HG03135 (cell line): ENCODE results near the gene EEA1.

Experiments used
- ATAC-seq: cut with Tn5 transposase; IDR thresholded peaks from one replicate; pipeline ENCODE4 v1.9.1; 2021; ENCODE audit warnings: mild to moderate bottlenecking, moderate library complexity; ENCODE audit not compliant: unreplicated experiment

Gene EEA1

DNA sequence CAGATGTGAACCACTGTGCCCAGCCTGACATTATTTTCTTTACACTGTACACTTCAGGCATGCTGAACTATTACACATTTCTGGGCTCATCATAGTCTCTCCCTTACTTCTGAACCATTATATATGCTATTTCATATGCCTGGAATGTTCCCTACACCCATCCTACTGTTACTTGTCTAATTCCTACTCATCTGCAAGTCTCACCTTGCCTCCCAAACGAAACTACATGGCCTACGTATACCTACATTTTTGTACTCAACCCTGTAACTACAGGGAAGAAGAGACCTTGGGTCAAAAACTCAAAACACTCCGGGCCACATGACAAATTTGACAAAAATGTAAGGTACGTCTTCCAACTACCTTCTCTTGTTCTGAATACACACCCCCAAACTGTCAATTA is 9.5 kb upstream of the EEA1 start:
- ATAC-seq: no peak

DNA sequence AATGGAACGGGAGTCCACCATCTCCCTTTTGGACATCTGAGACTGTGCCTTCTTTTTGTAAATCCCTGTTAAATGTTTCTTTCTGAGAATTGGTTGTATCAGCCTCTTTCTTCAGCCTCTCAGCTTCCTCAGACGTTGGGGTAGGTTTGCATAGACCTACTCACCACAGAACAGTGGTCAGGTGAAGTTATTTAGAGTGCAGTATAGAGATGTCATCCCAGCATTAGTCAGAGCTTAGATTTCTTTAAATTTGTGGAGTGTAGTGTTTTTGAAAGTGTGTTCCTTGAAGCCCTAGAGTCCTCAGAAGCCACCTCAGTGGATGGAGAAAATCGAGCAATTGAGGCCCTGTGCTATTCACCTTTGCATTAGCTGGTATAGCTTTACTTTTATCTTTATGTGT is 8.9 kb upstream of the EEA1 start:
- ATAC-seq: no peak

DNA sequence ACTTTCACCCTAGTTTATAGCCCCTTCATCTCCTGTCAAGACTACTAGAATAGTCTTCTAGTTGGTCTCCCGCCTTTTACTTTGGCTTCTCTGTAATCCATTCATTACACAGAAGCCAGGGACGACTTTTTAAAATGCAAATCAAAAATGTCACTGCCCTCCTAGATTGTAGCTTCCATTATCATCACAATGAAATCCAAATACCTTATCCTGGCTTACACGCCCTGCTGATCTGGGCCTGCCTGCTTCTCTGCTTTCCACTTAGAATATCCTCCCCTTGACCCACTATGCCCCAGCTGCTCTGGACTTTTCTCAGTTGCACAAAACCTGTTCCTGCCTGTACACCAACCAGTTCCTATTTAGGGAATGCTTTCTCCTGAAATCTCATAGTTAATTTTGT is 4.5 kb upstream of the EEA1 start:
- no peak for ATAC-seq

DNA sequence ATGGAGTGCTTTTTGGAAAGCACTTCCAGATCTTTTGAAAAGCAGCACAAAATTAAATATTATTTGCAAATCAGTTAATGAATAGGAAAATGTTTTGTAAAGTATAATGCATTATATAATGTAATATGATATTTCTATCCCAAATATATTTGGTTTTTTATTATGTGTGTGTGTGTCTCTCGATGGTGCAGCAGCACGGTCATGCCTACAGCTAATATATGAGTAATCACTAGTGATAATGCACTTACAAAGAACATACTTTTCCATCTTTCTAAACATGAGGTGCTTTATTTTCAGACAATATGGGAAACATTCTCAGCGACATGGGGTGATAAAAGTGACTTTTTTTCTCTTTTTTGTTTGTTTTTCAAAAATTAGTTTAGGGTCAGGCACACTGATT is 1.3 kb upstream of the EEA1 start:
- no peak for ATAC-seq

DNA sequence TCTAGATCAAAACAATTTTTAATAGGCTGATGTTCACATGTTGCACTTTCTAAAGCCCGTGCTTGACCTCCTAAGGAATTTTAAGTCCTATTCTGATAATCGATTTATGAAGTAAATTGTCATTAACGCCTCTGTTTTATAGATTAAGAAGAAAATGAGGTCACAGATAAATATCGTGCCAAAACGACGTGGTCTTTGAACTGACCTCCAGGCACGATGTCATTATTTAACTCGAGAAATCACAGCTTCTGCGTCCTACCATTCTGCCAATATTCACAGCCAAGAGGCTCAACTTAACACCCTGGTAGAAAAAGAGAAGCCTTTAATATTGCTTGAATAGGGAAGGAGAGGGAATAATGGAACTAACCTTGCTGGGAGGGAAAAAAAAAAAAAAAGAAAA is 888 bp upstream of the EEA1 start:
- ATAC-seq: no peak

DNA sequence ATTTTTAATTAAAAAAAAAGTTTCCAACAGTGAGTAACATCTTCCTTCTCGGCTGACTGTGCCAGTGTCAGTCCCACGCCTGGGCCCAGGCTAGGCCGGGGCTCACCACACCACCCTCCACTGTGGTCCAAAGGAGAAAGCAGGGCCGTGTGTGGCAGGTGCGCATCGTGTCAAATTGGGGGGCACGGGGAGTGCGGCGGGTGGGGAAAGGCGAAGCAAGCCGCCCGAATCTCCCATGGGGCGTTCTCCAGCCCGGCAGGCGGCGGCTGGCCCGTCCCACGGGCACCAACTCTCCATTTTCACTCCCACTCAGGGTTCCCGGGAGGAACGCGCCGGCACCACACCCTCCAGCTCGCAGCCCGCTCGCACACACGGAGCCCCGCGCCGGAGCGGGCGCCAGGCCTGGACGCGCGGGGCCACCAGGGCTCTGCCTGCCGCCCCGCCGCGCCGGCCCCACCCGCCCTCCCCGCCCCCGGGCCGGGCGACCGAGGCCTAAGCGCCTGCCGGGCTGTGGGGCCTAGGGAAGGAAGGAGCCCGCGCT is 604 bp downstream of the EEA1 start:
- peak; percentile 14 for ATAC-seq

DNA sequence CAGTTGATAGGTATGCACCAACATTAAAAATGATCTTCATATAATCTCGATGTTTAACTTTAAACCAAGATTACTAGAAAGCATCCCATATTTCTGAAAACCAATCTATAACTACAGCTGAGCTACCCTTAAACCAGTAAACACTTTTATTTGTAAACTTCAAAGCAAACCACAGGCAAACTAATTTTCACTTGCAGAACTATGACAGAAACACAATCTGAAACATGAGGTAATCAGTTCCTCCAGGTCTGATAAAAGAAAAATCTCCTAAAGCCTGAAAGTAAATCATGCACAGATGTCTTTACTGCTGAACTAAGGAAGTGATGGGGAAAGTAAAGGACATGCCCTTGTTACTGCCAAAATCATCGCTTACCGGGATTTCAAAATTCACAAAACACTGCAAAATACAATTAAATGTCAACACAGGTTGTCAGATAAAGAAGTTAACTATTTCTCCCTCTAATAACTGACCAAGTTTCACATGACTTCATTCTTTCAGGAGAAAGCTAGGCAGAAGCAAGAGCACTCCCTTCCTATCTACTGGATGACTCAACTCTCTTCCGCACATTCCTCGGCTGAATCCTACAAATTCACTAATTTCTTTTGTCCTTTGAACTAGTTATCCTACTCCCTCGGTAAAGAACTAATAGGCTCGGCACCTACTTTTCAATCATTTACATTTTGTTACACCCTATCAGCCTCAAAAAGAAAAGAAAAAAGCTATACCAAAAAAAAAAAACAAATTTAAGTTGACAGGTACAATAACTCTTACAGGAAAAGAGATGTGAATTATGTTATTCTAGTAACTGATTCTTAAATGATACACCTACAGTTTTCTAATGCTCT is 1.4 kb downstream of the EEA1 start:
- ATAC-seq: peak; percentile 7

DNA sequence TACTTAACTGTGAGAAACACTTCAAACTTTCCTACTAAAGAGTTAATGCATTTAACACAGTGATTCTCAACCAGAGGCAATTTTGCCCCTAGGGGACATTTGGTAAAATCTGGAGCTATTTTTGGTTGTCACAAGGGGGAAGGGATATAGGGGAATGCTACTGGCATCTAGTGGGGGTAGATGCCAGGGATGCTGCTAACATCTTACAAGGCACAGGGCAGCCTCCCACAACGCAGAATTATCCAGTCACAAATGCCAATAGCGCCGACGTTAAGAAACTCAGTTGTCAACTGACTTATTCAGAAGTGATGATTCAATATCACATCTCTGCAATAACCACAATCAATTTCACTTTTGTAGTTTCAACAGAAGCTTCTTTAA is 2.0 kb downstream of the EEA1 start:
- ATAC-seq: peak; percentile 18

DNA sequence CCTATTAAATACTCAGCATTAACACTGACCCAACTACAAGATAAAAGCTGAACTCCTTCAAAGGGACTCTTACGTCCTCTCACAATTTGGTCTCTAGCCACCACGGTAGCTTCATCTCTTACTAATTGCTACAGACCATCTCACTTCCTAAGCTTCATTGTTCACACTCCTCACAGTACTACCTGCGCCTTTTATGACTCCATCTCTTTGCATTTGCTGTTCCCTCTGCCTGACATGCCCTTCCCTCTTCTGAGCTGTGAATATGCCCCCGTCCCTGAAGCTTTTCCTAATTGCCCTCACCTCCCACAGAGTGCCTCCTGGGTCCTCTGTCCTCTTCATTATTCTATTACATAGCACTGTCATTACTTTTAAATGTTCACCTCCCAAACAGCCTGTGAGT is 2.5 kb downstream of the EEA1 start:
- ATAC-seq: no peak

DNA sequence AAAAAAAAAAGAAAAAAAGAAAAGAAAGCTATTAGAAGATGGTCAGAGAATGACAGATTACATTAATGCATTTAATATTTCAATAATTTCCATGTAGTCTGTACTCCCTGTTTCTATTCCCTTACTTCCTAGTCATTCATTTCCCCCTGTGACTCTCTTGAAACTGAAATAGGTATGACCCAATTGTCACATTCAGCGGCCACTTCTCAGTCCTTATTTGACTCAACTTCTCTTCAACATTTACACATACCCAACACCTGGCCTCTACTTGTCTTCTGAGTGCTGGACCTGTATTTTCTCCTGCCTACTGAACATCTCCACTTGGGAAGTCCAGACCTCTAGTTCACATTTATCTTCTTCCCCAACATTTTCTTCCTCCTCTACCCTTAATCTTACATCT is 7.2 kb downstream of the EEA1 start:
- ATAC-seq: peak; percentile 81

DNA sequence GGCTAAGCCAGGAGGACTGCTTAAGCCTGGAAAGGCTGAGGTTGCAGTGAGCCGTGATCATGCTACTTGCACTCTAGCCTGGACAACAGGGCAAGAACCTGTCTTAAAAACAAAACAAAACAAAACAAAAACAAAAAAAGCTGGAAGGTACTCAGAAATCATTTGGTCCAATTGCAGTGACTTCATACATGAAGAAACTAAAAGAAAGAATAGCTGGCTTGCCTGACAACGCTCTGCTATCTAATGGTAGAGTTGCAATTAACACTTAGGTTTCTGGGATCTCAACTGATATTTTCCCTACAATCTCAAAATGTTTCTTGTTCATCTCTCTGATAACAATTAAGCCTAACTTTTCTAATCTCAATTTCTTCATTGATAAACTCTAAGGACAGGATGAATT is 13.7 kb downstream of the EEA1 start:
- ATAC-seq: no peak

DNA sequence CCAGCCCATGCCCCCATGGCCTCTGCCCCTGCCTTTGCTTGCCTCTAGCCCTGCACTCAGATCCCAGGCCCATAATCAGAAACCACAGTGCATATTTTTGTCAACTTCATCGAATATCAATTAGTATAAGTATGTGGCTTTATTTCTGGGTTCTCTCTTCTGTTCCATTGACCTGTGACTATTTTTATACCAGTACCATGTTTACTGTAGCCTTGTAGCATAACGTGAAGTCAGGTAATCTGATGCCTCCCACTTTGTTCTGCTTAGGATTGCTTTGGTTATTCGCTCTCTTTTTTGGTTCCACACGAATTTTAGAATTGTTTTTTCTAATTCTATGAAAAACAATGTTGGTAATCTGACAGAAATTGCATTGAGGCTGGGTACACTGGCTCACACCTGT is 14.9 kb downstream of the EEA1 start:
- ATAC-seq: no peak

DNA sequence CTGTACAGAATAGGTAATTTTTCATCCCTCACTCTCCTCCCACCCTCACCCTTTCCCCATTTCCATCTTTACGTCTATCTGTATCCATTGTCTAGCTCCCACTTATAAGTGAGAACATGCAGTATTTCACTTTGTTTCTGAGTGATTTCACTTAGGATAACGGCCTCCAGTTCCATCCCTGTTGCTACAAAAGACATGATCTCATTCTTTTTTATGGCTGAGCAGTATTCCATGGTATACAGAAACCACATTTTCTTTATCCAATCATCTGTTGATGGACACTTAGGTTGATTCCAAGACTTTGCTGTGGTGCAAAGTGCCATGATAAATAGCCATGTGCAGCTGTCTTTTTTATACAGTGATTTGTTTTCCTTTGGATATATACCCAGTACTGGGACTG is 16.4 kb downstream of the EEA1 start:
- no peak for ATAC-seq

DNA sequence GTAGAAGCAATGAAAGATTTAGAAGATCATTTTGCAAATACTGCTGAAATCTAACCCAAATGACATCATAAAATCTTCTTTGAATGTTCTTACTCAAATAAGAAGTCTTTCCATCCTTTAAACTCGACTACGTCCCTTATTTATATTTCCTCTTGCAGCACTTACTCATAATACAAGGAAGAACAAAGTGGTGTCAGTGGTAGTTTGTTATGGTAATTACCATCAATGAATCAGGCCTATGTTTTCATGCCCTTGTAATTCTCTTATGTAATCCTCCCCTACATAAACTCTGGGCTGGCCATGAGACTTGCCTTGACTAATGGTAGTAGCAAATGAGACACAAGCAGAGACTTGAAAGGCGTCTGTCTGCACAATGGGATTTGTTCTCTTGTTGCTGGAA is 17.0 kb downstream of the EEA1 start:
- ATAC-seq: no peak

DNA sequence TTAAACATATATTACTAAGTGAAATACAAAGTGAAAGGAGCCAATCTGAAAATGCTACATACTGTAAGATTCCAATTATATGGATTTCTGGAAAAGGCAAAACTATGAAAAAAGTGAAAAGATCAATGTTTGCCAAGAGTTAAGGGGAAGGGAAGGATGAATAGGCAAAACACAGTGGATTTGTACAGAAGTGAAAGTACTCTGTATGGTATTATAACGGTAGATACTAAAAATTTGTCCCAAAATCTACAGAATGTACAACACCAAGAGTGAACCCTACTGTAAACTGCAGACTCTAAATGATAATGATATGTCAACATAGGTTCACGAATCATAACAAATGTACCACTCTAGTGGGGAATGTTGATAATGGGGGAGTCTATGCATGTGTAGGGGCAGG is 17.8 kb downstream of the EEA1 start:
- ATAC-seq: no peak

DNA sequence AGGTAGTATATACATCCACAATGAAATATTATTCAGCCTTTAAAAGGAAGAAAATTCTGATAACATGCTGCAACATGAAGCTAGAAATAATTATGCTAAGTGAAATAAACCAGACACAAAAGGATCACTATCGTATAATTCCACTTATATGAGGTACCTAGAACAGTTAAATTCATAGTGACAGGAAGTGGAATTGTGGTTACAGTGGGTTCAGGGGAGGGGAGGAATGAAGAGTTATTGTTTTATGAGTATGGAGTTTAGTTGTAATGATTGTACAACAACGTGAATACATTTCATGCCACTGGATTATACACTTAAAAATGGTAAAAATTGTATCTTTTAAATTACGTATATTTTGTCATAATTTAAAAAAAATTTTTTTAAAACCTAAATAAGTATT is 21.0 kb downstream of the EEA1 start:
- ATAC-seq: no peak

DNA sequence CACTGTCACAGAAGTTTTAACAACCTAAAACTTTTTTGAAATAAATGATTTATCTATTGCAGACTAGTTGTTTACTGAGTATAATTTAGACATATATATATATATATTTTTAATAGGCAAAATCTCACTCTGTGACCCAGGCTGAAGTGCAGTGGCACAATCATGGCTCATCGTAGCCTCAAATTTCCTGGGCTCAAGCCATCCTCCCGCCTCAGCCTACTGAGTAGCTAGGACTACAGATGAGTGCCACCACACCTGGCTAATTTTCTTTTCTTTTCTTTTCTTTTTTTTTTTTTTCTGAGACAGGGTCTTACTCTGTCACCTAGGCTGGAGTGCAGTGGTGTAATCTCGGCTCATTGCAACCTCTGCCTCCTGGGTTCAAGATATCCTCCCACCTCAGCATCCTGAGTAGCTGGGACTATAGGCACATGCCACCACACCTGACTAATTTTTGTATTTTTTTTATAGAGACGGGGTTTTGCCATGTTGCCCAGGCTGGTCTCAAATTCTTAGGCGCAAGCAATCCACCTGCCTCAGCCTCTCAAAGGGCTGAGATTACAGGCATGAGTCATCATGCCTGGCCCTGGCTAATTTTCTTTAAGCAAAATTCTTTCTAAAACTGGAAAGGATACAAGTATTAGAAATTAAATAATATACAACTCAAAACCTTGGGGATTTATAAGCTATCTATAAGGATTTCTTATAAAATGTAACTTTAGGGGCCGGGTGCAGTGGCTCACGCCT is 23.1 kb downstream of the EEA1 start:
- no peak for ATAC-seq

DNA sequence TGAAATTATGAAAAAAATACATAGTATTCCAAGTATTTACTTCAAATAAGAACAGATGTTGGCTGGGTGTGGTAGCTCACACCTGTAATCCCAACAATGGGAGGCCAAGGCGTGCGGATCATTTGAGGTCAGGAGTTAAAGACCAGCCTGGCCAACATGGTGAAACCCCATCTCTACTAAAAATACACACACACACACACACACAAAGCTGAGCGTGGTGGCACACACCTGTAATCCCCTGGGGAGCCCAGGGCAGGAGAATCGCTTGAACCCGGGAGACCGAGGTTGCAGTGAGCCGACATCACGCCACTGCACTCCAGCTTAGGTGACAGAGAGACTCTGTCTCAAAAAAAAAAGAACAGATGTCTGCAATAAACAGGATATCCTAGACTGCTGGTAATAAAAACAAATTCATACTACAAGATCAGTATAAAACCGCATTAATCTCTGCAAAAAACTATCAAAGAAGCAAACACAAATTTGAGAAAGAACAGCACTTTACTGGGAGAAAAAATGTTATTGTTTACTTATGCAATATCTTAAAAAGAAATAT is 23.8 kb downstream of the EEA1 start:
- ATAC-seq: no peak

DNA sequence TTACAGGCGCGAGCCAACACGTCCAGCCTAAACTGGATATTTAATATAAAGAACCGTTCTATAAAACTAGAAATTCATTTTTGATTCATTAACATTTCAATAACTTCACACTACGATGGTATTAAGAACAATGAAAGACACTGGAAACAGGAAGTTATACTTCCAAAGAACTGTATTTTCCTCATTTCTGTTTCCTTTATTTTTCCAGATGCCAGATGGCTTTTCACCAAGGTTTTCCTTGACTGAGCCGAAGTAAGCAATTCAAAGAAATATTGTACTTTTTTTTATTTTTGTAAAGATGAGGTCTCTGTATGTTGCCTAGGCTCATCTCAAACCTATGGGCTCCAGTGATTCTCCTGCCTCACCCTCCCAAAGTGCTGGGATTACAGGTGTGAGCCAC is 28.2 kb downstream of the EEA1 start:
- no peak for ATAC-seq

DNA sequence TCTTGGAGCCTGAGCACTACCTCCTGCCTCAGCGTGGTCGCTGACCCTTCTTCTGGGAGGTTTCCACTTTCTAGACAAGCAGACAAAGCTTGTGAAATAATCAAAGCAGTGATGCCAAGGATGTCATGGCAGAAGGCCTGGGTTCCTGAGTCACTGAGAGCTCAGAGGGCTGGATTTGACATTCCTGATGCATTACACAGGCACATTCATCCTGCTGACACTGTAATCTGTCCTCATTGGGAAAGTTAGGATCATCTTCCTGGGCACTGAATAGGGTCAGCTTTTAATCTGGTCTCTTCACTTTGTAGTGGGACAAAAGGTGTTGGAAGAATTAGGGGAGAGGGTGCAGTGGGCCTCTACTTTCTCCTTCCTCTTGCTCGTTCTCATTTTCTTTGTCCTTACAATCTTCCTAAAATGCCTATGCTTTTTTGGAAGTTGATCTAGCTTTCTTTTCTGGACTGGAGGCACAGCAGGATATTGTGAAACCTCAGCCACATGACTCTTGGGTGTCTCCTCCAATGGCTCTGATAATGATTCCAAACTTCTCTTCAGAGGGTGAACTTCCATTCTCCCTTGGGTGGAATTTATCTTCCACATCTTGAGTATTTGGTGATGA is 29.6 kb downstream of the EEA1 start:
- no peak for ATAC-seq

DNA sequence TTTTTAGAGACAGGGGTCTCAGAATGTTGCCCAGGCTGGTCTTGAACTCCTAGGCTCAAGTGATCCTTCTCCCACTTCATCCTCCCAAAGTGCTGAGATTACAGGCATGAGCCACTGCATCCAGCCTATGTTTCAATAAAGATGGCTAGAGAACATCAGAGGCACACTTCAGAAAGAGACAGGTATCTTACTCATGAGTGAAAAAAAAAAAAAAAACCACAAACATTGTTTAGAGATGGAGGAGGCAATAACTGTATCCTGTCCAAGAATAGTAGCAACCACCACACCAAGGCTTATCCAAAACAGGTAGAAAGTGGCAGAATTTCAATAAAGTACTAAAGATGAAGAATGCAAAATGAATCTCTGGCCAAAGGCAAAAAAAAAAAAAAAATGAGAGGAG is 30.3 kb downstream of the EEA1 start:
- ATAC-seq: no peak

DNA sequence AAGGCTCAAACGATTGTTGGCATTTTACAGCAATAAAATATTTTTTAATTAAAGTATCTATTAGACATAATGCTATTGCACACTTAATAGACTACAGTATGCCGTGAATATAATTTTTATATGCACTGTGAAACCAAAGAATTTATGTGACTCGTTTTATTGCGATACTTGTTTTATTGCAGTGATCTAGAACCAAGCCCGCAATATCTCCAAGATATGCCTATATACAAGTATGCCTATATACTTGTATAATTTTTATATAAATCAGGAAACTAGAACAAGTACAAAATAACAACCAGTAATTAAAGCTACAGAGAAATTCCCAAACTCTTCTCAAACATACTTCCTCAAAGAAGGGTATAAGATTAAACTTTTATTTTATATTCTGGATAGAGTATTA is 31.3 kb downstream of the EEA1 start:
- no peak for ATAC-seq
